Spleen (tissue), 3 donors: Measurements from ENCODE around the gene BRD1.

ENCODE experiments used
- POLR2A ChIP-seq, 3 donors: fragments of 450-650 bp; IDR thresholded peaks; one replicate each; pipeline ENCODE4 v1.5.1; 2017; ENCODE audit warnings: antibody characterized with exemption in 3 of 3, mild to moderate bottlenecking in 1 of 3
- POLR2AphosphoS5 ChIP-seq, 3 donors: sonication (generic); formaldehyde crosslinking; IDR thresholded peaks; one replicate each; pipeline ENCODE4 v1.5.1; 2017; ENCODE audit warnings: antibody characterized with exemption in 3 of 3

- peak in 1 of 3 donors; percentile 9 for TF ChIP-seq POLR2AphosphoS5 (IDR thresholded peaks at IDR 0.05)
- no peak for TF ChIP-seq POLR2A (IDR thresholded peaks at IDR 0.05)
These were observed 51.7 kb downstream of the BRD1 start for GRCh38 chr22:49775867-49776511.
